ENCODE measurements around the gene TCF7L2.

The TCF7L2 gene

GRCh38 chr10:113158183-113158582 lies 208.1 kb downstream of the TCF7L2 start:
- TF ChIP-seq ZFX (IDR thresholded peaks at IDR 0.05) = no peak
- TF ChIP-seq, protein P1, sequence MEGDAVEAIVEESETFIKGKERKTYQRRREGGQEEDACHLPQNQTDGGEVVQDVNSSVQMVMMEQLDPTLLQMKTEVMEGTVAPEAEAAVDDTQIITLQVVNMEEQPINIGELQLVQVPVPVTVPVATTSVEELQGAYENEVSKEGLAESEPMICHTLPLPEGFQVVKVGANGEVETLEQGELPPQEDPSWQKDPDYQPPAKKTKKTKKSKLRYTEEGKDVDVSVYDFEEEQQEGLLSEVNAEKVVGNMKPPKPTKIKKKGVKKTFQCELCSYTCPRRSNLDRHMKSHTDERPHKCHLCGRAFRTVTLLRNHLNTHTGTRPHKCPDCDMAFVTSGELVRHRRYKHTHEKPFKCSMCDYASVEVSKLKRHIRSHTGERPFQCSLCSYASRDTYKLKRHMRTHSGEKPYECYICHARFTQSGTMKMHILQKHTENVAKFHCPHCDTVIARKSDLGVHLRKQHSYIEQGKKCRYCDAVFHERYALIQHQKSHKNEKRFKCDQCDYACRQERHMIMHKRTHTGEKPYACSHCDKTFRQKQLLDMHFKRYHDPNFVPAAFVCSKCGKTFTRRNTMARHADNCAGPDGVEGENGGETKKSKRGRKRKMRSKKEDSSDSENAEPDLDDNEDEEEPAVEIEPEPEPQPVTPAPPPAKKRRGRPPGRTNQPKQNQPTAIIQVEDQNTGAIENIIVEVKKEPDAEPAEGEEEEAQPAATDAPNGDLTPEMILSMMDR (conservative IDR thresholded peaks at IDR 0.05) = no peak
- no peak overlapping the region for H3K27ac ChIP-seq

DNA sequence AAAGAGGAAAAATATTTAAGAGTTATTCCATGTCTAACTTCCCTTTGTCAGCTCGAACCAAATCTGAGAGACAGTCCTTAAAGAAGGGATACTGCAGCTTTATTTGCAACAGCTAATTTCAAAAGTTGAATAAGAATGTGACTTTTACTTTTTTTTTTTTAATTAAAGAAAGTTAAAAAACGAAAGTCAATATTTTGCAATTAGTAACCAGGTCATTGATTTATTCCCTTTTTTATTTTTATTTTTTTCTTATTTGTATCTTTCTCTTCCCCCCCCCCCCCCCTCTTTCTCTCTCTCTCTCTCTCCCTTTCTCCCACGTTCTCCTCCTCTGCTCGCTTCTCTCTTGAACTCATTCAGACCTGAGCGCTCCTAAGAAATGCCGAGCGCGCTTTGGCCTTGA lies 209.5 kb downstream of the TCF7L2 start:
- no peak for TF ChIP-seq ZFX (IDR thresholded peaks at IDR 0.05)
- TF ChIP-seq, protein P1 (conservative IDR thresholded peaks at IDR 0.05) = no peak

GRCh38 chr10:113160641-113161040 lies 210.6 kb downstream of the TCF7L2 start:
- H3K27ac ChIP-seq = no peak overlapping the region
- no peak for TF ChIP-seq ZFX (IDR thresholded peaks at IDR 0.05)
- TF ChIP-seq, protein P1 (conservative IDR thresholded peaks at IDR 0.05) = no peak

More for the DNA sequence above, 209.5 kb downstream of the TCF7L2 start:
- no peak overlapping the region for H3K27ac ChIP-seq

DNA sequence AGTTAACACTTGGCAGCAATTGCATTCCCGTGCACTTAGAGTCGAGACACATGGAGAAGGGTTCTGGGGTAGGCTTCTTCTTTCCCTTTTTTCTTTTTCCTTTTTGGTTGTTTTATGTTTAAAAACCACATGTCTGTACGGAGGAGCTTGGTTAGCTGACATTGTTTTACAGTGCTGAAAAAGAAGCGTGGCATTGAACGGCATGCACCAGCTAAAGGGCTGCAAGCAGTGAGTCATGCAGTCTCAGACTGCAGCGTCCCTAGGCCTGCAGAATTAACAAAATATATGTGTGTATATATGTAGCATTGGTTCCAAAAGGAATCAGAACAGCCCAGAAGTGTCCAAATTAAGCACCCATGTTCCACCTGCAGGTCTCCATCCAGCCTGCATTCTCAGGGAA lies 211.0 kb downstream of the TCF7L2 start:
- TF ChIP-seq, protein P1 (conservative IDR thresholded peaks at IDR 0.05) = no peak
- TF ChIP-seq ZFX (IDR thresholded peaks at IDR 0.05) = no peak
- H3K27ac ChIP-seq = no peak overlapping the region

DNA sequence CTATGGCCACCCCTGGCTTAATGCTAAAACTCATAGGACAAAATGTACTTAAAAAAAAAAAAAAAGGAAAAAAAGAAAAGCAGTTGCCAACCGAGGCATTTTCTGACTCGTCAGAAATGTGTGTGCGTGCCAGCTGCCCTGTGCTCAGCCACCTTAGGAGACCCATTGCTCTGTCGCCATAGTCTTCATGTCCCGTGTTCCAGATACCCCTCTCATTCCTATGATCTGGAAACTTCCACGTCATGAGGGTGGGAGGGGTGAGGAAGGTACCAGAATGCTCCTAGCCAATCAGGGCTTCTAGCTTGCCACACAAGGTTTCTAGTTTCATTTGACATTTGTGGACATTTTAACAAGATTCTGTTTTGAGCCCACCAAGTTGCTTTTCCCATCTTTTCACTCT lies 212.9 kb downstream of the TCF7L2 start:
- no peak overlapping the region for H3K27ac ChIP-seq
- TF ChIP-seq, protein P1 (conservative IDR thresholded peaks at IDR 0.05) = no peak
- no peak for TF ChIP-seq ZFX (IDR thresholded peaks at IDR 0.05)

DNA sequence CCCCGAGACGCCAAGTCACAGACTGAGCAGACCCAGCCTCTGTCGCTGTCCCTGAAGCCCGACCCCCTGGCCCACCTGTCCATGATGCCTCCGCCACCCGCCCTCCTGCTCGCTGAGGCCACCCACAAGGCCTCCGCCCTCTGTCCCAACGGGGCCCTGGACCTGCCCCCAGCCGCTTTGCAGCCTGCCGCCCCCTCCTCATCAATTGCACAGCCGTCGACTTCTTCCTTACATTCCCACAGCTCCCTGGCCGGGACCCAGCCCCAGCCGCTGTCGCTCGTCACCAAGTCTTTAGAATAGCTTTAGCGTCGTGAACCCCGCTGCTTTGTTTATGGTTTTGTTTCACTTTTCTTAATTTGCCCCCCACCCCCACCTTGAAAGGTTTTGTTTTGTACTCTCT lies 215.6 kb downstream of the TCF7L2 start:
- no peak for TF ChIP-seq ZFX (IDR thresholded peaks at IDR 0.05)
- TF ChIP-seq, protein P1 (conservative IDR thresholded peaks at IDR 0.05) = no peak
- H3K27ac ChIP-seq = no peak overlapping the region

DNA sequence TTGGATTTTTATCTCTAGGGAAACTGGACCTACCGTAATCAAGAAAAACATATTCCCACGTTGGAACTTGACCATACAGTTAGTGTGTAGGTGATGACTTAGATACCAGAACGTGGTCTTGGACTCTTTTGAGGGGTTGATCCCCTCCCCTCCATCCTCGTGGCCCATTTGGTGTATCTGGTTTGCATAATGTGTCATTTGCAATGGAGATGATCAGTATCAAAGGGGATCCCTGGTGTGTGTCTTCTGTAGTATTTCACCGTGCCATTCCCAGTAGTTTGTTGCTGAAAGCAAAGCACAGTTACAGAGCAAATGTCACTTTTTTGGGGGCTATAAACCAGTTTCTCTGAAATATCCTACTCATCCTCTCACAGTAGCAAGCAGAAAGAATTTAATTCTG lies 217.7 kb downstream of the TCF7L2 start:
- TF ChIP-seq, protein P1 (conservative IDR thresholded peaks at IDR 0.05) = no peak
- TF ChIP-seq ZFX (IDR thresholded peaks at IDR 0.05) = no peak
- no peak overlapping the region for H3K27ac ChIP-seq
